IMR-90 (cell line): ENCODE data around the gene PALLD. TPM values are rescaled to one million over a fixed set of nuclear protein-coding genes. Genes with fewer than 3 reads are reported as not detected.

Experiments
- ATAC-seq: fragments of 200-7000 bp; cut with Tn5 transposase; 2 replicates; pipeline ENCODE4 v1.9.1; 2020; ENCODE audit warnings: low read depth, mild to moderate bottlenecking, moderate library complexity
- BruUV-seq: library from RNA; stranded (reverse); fragments of 400-500 nt; replicated peaks from 2 replicates; lab custom pipeline; 2021; lab: Mats Ljungman, UMichigan
- CTCF ChIA-PET: fragments of 300-600 bp; formaldehyde crosslinking; extraction: SDS; loops from one replicate; lab custom pipeline; 2021; ENCODE audit warnings: antibody characterized with exemption; lab: Yijun Ruan, JAX
- POLR2A ChIA-PET: fragments of 300-600 bp; sonication (Branson Sonifier 250); formaldehyde crosslinking; loops from one replicate; lab custom pipeline; 2022; ENCODE audit warnings: antibody characterized with exemption; ENCODE audit not compliant: unreplicated experiment; lab: Charles Lee
- DNase-seq: peaks from one replicate; pipeline ENCODE4 v3.0.0; 2013
- H2AFZ ChIP-seq: replicated peaks from 2 replicates; pipeline ENCODE3; 2013; ENCODE audit warnings: low read length, mild to moderate bottlenecking; ENCODE audit not compliant: poor library complexity
- H2AK5ac ChIP-seq: 2 replicates; pipeline ENCODE4 v1.6.1; 2013; ENCODE audit warnings: low read depth, low read length, inconsistent platforms
- H2AK9ac ChIP-seq: replicated peaks from 2 replicates; pipeline ENCODE3; 2013; ENCODE audit warnings: mild to moderate bottlenecking, low read depth, low read length, moderate library complexity; ENCODE audit not compliant: poor library complexity
- H2BK120ac ChIP-seq: 2 replicates; pipeline ENCODE4 v1.6.1; 2013; ENCODE audit warnings: low read depth, low read length, inconsistent platforms
- H2BK15ac ChIP-seq: 3 replicates; pipeline ENCODE4 v1.6.1; 2013; ENCODE audit warnings: low read depth, low read length, inconsistent platforms
- H2BK20ac ChIP-seq: 2 replicates; pipeline ENCODE4 v1.6.1; 2013; ENCODE audit warnings: low read depth, mild to moderate bottlenecking, inconsistent platforms, low read length, moderate library complexity
- H2BK5ac ChIP-seq: 2 replicates; pipeline ENCODE4 v1.6.1; 2013; ENCODE audit warnings: mild to moderate bottlenecking, low read depth, low read length, inconsistent platforms; ENCODE audit not compliant: poor library complexity, severe bottlenecking
- H3K14ac ChIP-seq: replicated peaks from 2 replicates; pipeline ENCODE4 v1.6.1; 2013; ENCODE audit warnings: low read depth, low read length, inconsistent platforms
- H3K18ac ChIP-seq: 2 replicates; pipeline ENCODE4 v1.6.1; 2013; ENCODE audit warnings: low read depth, low read length, control low read depth
- H3K23ac ChIP-seq: 2 replicates; pipeline ENCODE4 v1.6.1; 2013; ENCODE audit warnings: low read depth, low read length, inconsistent platforms
- H3K27ac ChIP-seq: 2 replicates; pipeline ENCODE4 v1.5.1; 2013; ENCODE audit warnings: mild to moderate bottlenecking, control low read depth, low read length; ENCODE audit not compliant: insufficient read depth
- H3K27me3 ChIP-seq: 2 replicates; pipeline ENCODE4 v1.6.1; 2013; ENCODE audit warnings: low read length; ENCODE audit not compliant: control insufficient read depth, insufficient read depth
- H3K36me3 ChIP-seq: 2 replicates; pipeline ENCODE4 v1.6.1; 2013; ENCODE audit warnings: low read length, mixed read lengths; ENCODE audit not compliant: control insufficient read depth, insufficient read depth
- H3K4ac ChIP-seq: 2 replicates; pipeline ENCODE4 v1.6.1; 2013; ENCODE audit warnings: low read depth, low read length, inconsistent platforms
- H3K4me1 ChIP-seq: 2 replicates; pipeline ENCODE4 v1.6.1; 2013; ENCODE audit warnings: low read length, mixed read lengths; ENCODE audit not compliant: control insufficient read depth, insufficient read depth
- H3K4me2 ChIP-seq: 2 replicates; pipeline ENCODE4 v1.6.1; 2013; ENCODE audit warnings: low read depth, mild to moderate bottlenecking, control low read depth, low read length, moderate library complexity
- H3K4me3 ChIP-seq: 2 replicates; pipeline ENCODE4 v1.5.1; 2013; ENCODE audit warnings: low read depth, mild to moderate bottlenecking, control low read depth, low read length, moderate library complexity; ENCODE audit not compliant: insufficient read depth
- H3K56ac ChIP-seq: 2 replicates; pipeline ENCODE4 v1.6.1; 2013; ENCODE audit warnings: low read length, inconsistent platforms; ENCODE audit not compliant: insufficient read depth; ENCODE audit errors: extremely low read depth
- H3K79me1 ChIP-seq, 2 experiments: 2 replicates each; pipeline ENCODE4 v1.6.1; 2013; ENCODE audit warnings: low read length in 2 of 2, inconsistent platforms in 1 of 2, low read depth in 1 of 2
- H3K9ac ChIP-seq: 2 replicates; pipeline ENCODE4 v1.6.1; 2013; ENCODE audit warnings: low read depth, low read length, control low read depth
- H3K9me1 ChIP-seq: 2 replicates; pipeline ENCODE4 v1.6.1; 2013; ENCODE audit warnings: low read length, inconsistent platforms; ENCODE audit not compliant: insufficient read depth
- H3K9me3 ChIP-seq: 2 replicates; pipeline ENCODE4 v1.6.1; 2013; ENCODE audit warnings: low read length; ENCODE audit not compliant: control insufficient read depth, insufficient read depth
- H4K20me1 ChIP-seq: 2 replicates; pipeline ENCODE4 v1.6.1; 2013; ENCODE audit warnings: low read length, inconsistent platforms; ENCODE audit not compliant: insufficient read depth
- H4K5ac ChIP-seq: 2 replicates; pipeline ENCODE4 v1.6.1; 2013; ENCODE audit warnings: mild to moderate bottlenecking, low read depth, low read length, control low read depth
- H4K8ac ChIP-seq, 2 experiments: 2 replicates each; pipeline ENCODE4 v1.6.1; 2013; ENCODE audit warnings: low read depth in 2 of 2, low read length in 2 of 2, control low read depth in 1 of 2, inconsistent platforms in 1 of 2
- H4K91ac ChIP-seq: 2 replicates; pipeline ENCODE4 v1.6.1; 2013; ENCODE audit warnings: low read depth, low read length, inconsistent platforms; ENCODE audit not compliant: insufficient read depth
- BHLHE40 ChIP-seq: fragments of 150-350 bp; IDR thresholded peaks from 2 replicates; pipeline ENCODE4 v1.6.1; 2016; ENCODE audit warnings: mild to moderate bottlenecking, low read depth, low read length
- CEBPB ChIP-seq: IDR thresholded peaks from 2 replicates; pipeline ENCODE4 v1.6.1; 2012; ENCODE audit warnings: low read depth, low read length, improper control_type of control experiment
- CHD1 ChIP-seq: IDR thresholded peaks from 2 replicates; pipeline ENCODE4 v1.6.1; 2012; ENCODE audit warnings: low read depth, low read length, improper control_type of control experiment
- FOS ChIP-seq: fragments of 150-350 bp; IDR thresholded peaks from 2 replicates; pipeline ENCODE4 v1.6.1; 2016; ENCODE audit warnings: low read depth, low read length
- MAFK ChIP-seq: IDR thresholded peaks from 2 replicates; pipeline ENCODE4 v1.6.1; 2012; ENCODE audit warnings: low read depth, low read length, improper control_type of control experiment
- MXI1 ChIP-seq: IDR thresholded peaks from 2 replicates; pipeline ENCODE4 v1.6.1; 2012; ENCODE audit warnings: low read depth, mild to moderate bottlenecking, low read length, moderate library complexity, borderline replicate concordance
- NFE2L2 ChIP-seq: fragments of 150-350 bp; IDR thresholded peaks from 2 replicates; pipeline ENCODE4 v1.6.1; 2016; ENCODE audit warnings: low read depth, mild to moderate bottlenecking, low read length
- POLR2A ChIP-seq: IDR thresholded peaks from 2 replicates; pipeline ENCODE4 v1.6.1; 2012; ENCODE audit warnings: mild to moderate bottlenecking, low read depth, low read length
- RAD21 ChIP-seq: IDR thresholded peaks from 2 replicates; pipeline ENCODE4 v1.6.1; 2012; ENCODE audit warnings: low read length, improper control_type of control experiment
- RCOR1 ChIP-seq: IDR thresholded peaks from 2 replicates; pipeline ENCODE4 v1.6.1; 2012; ENCODE audit warnings: mild to moderate bottlenecking, low read length, improper control_type of control experiment; ENCODE audit not compliant: insufficient replicate concordance
- RFX5 ChIP-seq: IDR thresholded peaks from 2 replicates; pipeline ENCODE4 v1.8.0; 2012; ENCODE audit warnings: low read depth, mild to moderate bottlenecking, low read length, moderate library complexity
- SMC3 ChIP-seq: fragments of 150-350 bp; IDR thresholded peaks from 2 replicates; pipeline ENCODE4 v1.6.1; 2016; ENCODE audit warnings: low read depth, mild to moderate bottlenecking, antibody characterized with exemption, low read length, moderate library complexity
- WGBS, 2 experiments: methylation state at CpG; one replicate each; pipeline versions ENCODE4 v1.1.5 to v1.1.7; 2013; ENCODE audit warnings: missing lambda C conversion rate in 2 of 2; ENCODE audit not compliant: insufficient read length in 1 of 2; ENCODE audit errors: extremely low coverage in 2 of 2; 5-methylcytosine and 5-hydroxymethylcytosine counted together
- dilution Hi-C: fragments of 300-500 bp; cut with HindIII; formaldehyde crosslinking; loops from one replicate; pipeline ENCODE4 v1.14.3; 2018; ENCODE audit warnings: low sequenced_read_pairs; ENCODE audit not compliant: unreplicated experiment
- in situ Hi-C: fragments of 300-500 bp; cut with MboI; formaldehyde crosslinking; loops from 3 replicates; pipeline ENCODE4 v1.14.3; 2019; ENCODE audit warnings: low sequenced_read_pairs, inconsistent platforms, mixed read lengths
- intact Hi-C: fragments of 100-400 bp; cut with micrococcal nuclease; formaldehyde crosslinking; loops from 2 replicates; pipeline ENCODE4 v1.10.0; 2022
- polyA plus RNA-seq, 3 experiments: library from polyadenylated mRNA; depleted of rRNA; stranded (reverse); fragments of >200 nt; gene quantifications; 2 replicates each; pipeline ENCODE4 v1.2.3, GENCODE V29; 2012; ENCODE audit warnings: low replicate concordance in 1 of 3
- total RNA-seq: library from RNA; depleted of rRNA; stranded (reverse); fragments of >200 nt; gene quantifications from 2 replicates; pipeline ENCODE4 v1.2.3, GENCODE V29; 2012
- TF ChIP-seq, protein P1 (sequence below): fragments of 150-350 bp; IDR thresholded peaks from 2 replicates; pipeline ENCODE4 v1.6.1; 2017; ENCODE audit warnings: mild to moderate bottlenecking, antibody characterized with exemption, low read length, low read depth
- TF ChIP-seq, protein P2 (sequence below): conservative IDR thresholded peaks from 2 replicates; pipeline ENCODE4 v1.5.1; 2012; ENCODE audit warnings: mild to moderate bottlenecking, low read depth, low read length, improper control_type of control experiment
- TF ChIP-seq, protein P3 (sequence below): fragments of 150-350 bp; IDR thresholded peaks from 2 replicates; pipeline ENCODE4 v1.6.1; 2016; ENCODE audit warnings: low read depth, mild to moderate bottlenecking, low read length, moderate library complexity, borderline replicate concordance

The PALLD gene
- total and polyA plus RNA-seq, 2 of the 4 experiments (the other 2 are of a cell fraction) = 91.0 to 91.9 TPM

DNA sequence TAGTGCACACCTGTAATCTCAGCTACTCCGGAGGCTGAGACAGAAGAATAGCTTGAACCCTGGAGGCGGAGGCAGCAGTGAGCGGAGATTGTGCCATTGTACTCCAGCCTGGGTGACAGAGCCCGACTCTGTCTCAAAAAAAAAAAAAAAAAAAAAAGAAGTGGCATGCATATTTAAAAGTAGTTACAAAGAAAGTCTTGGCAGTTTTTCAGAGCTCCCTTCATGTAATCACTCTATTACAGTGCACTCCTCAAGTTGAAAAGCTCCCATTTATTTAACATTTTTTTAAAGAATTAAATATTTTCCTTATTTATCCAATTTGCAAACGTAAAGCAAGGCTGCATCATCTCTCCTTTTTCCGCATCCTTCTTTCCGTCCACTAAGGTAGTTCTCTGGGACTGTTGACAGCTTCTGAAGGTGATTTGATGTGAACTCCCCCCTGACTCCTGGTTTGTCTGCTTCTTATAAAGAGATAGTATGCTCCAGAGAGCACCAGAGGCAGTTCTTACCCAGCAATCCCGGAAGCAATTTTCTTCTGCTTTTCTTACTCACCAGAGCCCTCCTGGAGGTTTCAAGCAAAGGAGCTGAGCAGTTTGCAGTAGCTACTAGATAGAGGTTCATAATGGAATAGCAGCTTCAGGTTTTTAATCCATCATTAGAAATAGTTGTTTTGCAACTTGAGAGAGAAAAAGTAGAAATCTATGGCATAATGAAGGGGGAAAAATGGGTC, 151.0 kb downstream of the PALLD start:
- Histone ChIP-seq H3K27ac (no peak overlapping the region), H3K18ac (0 out of 2 replicates have a peak overlapping the region, but pooled peaks have one; percentile 54), H2AK5ac (no peak overlapping the region), H2BK5ac (no peak overlapping the region), H3K23ac (no peak overlapping the region), H3K4me2 (no peak overlapping the region), H4K5ac (no peak overlapping the region), H4K8ac (no peak overlapping the region), H3K4me1 (0 out of 2 replicates have a peak, but pooled peaks cover 2% of the 10 kb centered on the region), H3K9ac (no peak overlapping the region), H3K14ac (no peak overlapping the region), H4K91ac (no peak overlapping the region), H3K9me3 (no peaks in the 10 kb centered on the region), H2BK20ac (no peak overlapping the region), H2AK9ac (no peak overlapping the region), H3K9me1 (peaks cover 4% of the 10 kb centered on the region; the same call in 1 of the 2 replicates), H3K36me3 (no peaks in the 10 kb centered on the region), H2BK15ac (no peak overlapping the region), H4K20me1 (no peaks in the 10 kb centered on the region), H3K27me3 (no peaks in the 10 kb centered on the region), H2BK120ac (no peak overlapping the region), H3K79me1 (no peaks in the 10 kb centered on the region), H3K56ac (no peak overlapping the region), H3K4ac (no peak overlapping the region), H3K4me3 (no peak overlapping the region), H2AFZ (no peak overlapping the region)
- dilution Hi-C loops (no loop called here), in situ Hi-C loops (no loop called here), intact Hi-C loops (no loop called here)
- ATAC-seq = no peak
- ChIA-PET CTCF (interaction anchor here (0.5 kb wide), 1 partner anchor 13 kb away, joined by 3 read pairs; no protein-coding TSS in a partner anchor), POLR2A (interaction anchor here (0.6 kb wide), 1 partner anchor 189 kb away, joined by 3 read pairs; no protein-coding TSS in a partner anchor)
- BruUV-seq = no TSS peak
- DNase-seq = no peak
- WGBS, 2 experiments = 93% methylated on average over 2 of the region's 8 CpGs; no CpG with 5 or more reads in 1 of the 2 experiments
- TF ChIP-seq RAD21 = no peak
- TF ChIP-seq CHD1 = no peak
- TF ChIP-seq MXI1 = no peak
- TF ChIP-seq SMC3 = no peak
- TF ChIP-seq, protein P1, sequence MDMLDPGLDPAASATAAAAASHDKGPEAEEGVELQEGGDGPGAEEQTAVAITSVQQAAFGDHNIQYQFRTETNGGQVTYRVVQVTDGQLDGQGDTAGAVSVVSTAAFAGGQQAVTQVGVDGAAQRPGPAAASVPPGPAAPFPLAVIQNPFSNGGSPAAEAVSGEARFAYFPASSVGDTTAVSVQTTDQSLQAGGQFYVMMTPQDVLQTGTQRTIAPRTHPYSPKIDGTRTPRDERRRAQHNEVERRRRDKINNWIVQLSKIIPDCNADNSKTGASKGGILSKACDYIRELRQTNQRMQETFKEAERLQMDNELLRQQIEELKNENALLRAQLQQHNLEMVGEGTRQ = no peak
- TF ChIP-seq BHLHE40 = no peak
- TF ChIP-seq NFE2L2 = no peak
- TF ChIP-seq RFX5 = no peak
- TF ChIP-seq POLR2A = no peak
- no peak for TF ChIP-seq RCOR1
- TF ChIP-seq CEBPB = no peak
- no peak for TF ChIP-seq MAFK
- TF ChIP-seq, protein P2, sequence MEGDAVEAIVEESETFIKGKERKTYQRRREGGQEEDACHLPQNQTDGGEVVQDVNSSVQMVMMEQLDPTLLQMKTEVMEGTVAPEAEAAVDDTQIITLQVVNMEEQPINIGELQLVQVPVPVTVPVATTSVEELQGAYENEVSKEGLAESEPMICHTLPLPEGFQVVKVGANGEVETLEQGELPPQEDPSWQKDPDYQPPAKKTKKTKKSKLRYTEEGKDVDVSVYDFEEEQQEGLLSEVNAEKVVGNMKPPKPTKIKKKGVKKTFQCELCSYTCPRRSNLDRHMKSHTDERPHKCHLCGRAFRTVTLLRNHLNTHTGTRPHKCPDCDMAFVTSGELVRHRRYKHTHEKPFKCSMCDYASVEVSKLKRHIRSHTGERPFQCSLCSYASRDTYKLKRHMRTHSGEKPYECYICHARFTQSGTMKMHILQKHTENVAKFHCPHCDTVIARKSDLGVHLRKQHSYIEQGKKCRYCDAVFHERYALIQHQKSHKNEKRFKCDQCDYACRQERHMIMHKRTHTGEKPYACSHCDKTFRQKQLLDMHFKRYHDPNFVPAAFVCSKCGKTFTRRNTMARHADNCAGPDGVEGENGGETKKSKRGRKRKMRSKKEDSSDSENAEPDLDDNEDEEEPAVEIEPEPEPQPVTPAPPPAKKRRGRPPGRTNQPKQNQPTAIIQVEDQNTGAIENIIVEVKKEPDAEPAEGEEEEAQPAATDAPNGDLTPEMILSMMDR = no peak
- TF ChIP-seq, protein P3, sequence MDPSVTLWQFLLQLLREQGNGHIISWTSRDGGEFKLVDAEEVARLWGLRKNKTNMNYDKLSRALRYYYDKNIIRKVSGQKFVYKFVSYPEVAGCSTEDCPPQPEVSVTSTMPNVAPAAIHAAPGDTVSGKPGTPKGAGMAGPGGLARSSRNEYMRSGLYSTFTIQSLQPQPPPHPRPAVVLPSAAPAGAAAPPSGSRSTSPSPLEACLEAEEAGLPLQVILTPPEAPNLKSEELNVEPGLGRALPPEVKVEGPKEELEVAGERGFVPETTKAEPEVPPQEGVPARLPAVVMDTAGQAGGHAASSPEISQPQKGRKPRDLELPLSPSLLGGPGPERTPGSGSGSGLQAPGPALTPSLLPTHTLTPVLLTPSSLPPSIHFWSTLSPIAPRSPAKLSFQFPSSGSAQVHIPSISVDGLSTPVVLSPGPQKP = no peak
- no peak for TF ChIP-seq FOS
